Nephron (organoid): Measurements from ENCODE around the gene AQP4.

Source experiments
- H3K27ac Mint-ChIP-seq, 3 experiments: 2 replicates each; pipeline ENCODE4 v1.8.0; 2020; ENCODE audit warnings: mixed read lengths in 3 of 3, mild to moderate bottlenecking in 2 of 3, moderate library complexity in 1 of 3
- H3K27me3 Mint-ChIP-seq: 2 replicates; pipeline ENCODE4 v1.8.0; 2021; ENCODE audit warnings: low read depth, mild to moderate bottlenecking, moderate library complexity, mixed read lengths
- H3K36me3 Mint-ChIP-seq: 2 replicates; pipeline ENCODE4 v1.8.0; 2020; ENCODE audit warnings: low read depth, mixed read lengths
- H3K4me1 Mint-ChIP-seq: 2 replicates; pipeline ENCODE4 v1.8.0; 2020; ENCODE audit warnings: mixed read lengths
- H3K4me3 Mint-ChIP-seq, 3 experiments: 2 replicates each; pipeline ENCODE4 v1.8.0; 2020; ENCODE audit warnings: mild to moderate bottlenecking in 3 of 3, mixed read lengths in 3 of 3, moderate library complexity in 2 of 3
- H3K9me3 Mint-ChIP-seq: 2 replicates; pipeline ENCODE4 v1.8.0; 2020; ENCODE audit warnings: mixed read lengths
- TF ChIP-seq, protein P1 (sequence below), 3 experiments: fragments of 200-600 bp; sonication (generic); IDR thresholded peaks; one replicate each; pipeline ENCODE4 v1.5.0; 2021; ENCODE audit warnings: antibody characterized with exemption in 3 of 3; ENCODE audit not compliant: unreplicated experiment in 3 of 3

The AQP4 gene

DNA sequence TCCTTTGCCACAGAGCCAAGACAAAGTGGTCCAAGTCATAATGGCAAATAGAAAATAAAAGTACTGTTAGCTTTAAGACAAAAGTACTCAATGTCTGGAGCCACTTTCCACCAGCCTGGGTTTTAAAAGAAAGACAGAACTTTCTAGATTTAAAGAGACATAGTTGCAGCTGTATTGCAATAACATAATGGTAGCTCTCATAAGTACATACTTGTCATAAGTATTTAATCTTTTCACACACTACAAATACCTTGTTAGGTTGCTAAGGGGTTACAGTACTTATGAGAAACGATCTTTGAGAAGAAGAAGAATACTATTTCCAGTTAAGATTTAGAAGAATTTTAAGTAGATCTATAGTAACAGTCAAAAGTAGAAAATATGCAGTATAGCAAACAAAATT is 28.9 kb upstream of the AQP4 start:
- Mint-ChIP-seq H3K27me3 (no peaks in the 10 kb centered on the region), H3K9me3 (no peaks in the 10 kb centered on the region), H3K27ac (peak overlapping the region in 1 of 3 experiments; percentile 21), H3K4me1 (no peaks in the 10 kb centered on the region), H3K36me3 (no peaks in the 10 kb centered on the region), H3K4me3 (no peak overlapping the region)
- TF ChIP-seq, protein P1, sequence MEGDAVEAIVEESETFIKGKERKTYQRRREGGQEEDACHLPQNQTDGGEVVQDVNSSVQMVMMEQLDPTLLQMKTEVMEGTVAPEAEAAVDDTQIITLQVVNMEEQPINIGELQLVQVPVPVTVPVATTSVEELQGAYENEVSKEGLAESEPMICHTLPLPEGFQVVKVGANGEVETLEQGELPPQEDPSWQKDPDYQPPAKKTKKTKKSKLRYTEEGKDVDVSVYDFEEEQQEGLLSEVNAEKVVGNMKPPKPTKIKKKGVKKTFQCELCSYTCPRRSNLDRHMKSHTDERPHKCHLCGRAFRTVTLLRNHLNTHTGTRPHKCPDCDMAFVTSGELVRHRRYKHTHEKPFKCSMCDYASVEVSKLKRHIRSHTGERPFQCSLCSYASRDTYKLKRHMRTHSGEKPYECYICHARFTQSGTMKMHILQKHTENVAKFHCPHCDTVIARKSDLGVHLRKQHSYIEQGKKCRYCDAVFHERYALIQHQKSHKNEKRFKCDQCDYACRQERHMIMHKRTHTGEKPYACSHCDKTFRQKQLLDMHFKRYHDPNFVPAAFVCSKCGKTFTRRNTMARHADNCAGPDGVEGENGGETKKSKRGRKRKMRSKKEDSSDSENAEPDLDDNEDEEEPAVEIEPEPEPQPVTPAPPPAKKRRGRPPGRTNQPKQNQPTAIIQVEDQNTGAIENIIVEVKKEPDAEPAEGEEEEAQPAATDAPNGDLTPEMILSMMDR (IDR thresholded peaks at IDR 0.05; ENCODE audit: unreplicated experiment in 3 of 3) = no peak

DNA sequence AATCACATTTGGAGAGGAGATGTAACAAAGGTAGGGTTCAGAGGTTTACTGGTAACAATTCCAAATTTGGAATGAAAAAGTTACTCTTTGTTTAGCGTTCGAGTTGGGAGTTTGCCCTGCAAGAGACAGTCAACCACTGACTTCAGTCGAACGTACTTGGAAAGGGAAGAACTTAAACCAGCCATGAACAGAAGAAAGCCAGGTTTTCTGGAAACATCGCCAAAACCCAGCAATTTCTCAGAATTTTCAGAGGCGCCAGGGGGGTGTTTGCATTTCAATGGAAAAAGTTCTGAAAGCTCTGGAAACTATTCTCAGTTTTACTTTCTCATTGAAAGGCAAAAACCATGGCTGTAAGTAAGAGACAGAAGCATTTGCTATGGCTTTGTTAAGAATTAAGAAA is 28.5 kb upstream of the AQP4 start:
- Mint-ChIP-seq H3K27ac (peak overlapping the region in 1 of 3 experiments; percentile 21), H3K27me3 (no peaks in the 10 kb centered on the region), H3K9me3 (no peaks in the 10 kb centered on the region), H3K4me1 (no peaks in the 10 kb centered on the region), H3K4me3 (no peak overlapping the region), H3K36me3 (no peaks in the 10 kb centered on the region)
- TF ChIP-seq, protein P1 (IDR thresholded peaks at IDR 0.05; ENCODE audit: unreplicated experiment in 3 of 3) = no peak

DNA sequence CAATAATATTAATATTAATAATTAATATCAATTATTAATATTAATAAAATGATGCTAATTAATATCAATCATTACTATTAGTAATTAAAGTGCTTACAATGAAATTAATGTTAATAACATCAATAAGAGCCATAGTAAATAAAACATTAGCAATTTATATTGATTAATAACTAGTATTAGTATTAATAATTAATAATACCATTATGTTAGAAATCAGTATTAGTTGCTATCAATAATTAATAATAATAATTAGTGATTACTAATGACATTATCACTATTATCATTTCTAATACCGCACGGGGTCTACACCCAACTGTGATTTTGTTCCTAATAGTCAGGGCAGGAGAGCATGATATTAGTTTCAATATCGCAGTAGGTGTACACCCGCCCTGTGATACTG is 22.8 kb upstream of the AQP4 start:
- Mint-ChIP-seq H3K9me3 (no peaks in the 10 kb centered on the region), H3K4me3 (no peak overlapping the region)
- TF ChIP-seq, protein P1 (IDR thresholded peaks at IDR 0.05; ENCODE audit: unreplicated experiment in 3 of 3) = no peak

DNA sequence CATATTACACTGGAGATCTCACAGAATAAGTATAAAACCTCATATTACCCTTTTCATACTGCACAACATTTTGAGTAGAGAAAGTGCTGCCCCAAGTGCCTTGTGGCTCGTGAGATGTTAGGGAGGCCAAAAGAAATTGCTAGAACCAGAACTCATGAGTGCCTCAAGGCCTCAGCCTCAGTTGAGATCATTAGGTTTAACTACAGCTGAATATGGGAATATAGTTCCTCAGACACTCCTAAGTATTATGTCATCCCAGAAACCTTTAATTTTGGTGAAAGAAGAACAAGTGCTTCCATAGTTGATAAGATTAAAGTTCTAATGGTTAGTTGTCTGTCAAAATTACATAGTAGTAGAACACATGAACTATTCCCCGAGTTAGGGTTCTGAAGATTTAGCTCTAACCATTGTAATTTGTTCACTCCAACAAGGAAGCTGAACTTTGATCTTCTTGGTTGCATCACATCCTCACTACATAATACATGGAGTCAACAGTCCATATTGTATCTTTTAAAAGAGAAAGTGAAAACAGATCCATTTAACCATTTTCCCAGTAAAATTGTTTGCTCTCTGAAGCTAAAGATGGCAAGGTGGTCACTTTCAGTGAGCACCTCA is 9.6 kb upstream of the AQP4 start:
- Mint-ChIP-seq H3K36me3 (no peaks in the 10 kb centered on the region), H3K9me3 (no peaks in the 10 kb centered on the region), H3K4me1 (peaks cover 9% of the 10 kb centered on the region), H3K27me3 (no peaks in the 10 kb centered on the region), H3K27ac (no peak overlapping the region), H3K4me3 (no peak overlapping the region)
- TF ChIP-seq, protein P1 (IDR thresholded peaks at IDR 0.05; ENCODE audit: unreplicated experiment in 3 of 3) = no peak

More for the DNA sequence above, 22.8 kb upstream of the AQP4 start:
- H3K36me3 Mint-ChIP-seq = no peaks in the 10 kb centered on the region
- H3K27ac Mint-ChIP-seq = no peak overlapping the region
- H3K4me1 Mint-ChIP-seq = no peaks in the 10 kb centered on the region
- peaks cover 10% of the 10 kb centered on the region for H3K27me3 Mint-ChIP-seq

DNA sequence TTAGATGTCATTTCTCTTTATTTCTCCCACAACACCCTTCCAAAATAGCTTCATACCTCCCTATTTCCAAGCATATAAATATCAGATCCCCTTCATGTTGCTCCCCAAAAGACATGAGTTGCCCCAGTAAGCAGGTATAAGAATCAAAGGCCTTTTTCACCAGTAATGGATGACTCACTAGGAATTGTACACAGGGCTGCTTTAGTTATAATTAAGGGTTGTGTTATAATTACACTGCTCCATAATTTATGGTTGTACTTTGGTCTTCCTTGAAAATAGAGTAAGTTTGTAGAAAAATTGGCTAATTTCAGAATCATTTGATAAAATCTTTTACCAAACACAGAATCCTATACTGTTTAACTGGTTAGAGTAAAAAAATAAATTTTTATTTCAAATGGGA is 8.8 kb upstream of the AQP4 start:
- TF ChIP-seq, protein P1 (IDR thresholded peaks at IDR 0.05; ENCODE audit: unreplicated experiment in 3 of 3) = no peak
- Mint-ChIP-seq H3K4me3 (no peak overlapping the region), H3K27ac (no peak overlapping the region), H3K4me1 (peaks cover 13% of the 10 kb centered on the region), H3K36me3 (no peaks in the 10 kb centered on the region), H3K27me3 (no peaks in the 10 kb centered on the region), H3K9me3 (no peaks in the 10 kb centered on the region)

DNA sequence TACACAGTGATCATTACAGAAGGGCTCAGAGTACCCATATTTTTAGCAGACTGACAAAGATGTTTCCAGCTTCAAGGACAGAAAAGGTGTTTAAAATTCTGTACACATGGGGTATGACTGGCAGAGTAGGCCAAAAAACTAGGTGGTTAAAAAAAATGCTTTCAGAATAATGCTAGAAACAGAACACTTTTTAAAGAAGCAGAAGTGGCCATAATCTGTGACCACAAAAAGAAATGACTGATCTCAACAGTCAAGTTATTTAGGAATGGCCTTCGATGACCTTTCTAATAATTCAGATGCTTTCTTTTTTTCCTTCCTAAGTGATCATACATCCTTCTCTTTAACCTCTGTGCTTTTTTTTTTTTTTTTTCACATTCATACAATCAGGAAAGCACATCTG is 4.1 kb upstream of the AQP4 start:
- Mint-ChIP-seq H3K9me3 (no peaks in the 10 kb centered on the region), H3K27ac (peak overlapping the region in 1 of 3 experiments; percentile 95), H3K4me3 (no peak overlapping the region), H3K27me3 (peaks cover 17% of the 10 kb centered on the region), H3K4me1 (peaks cover 49% of the 10 kb centered on the region), H3K36me3 (no peaks in the 10 kb centered on the region)
- TF ChIP-seq, protein P1 (IDR thresholded peaks at IDR 0.05; ENCODE audit: unreplicated experiment in 3 of 3) = no peak
